Activated CD4-positive, alpha-beta T cell treated with anti-CD3 and anti-CD28 coated beads for 1 hour (primary cell): ENCODE data around the gene SERPINA10.
"Not testable (repeated sequence)": the region's sequence is repeated elsewhere in the genome, so short reads cannot be mapped to it uniquely, and the experiment has no call there.

Source experiments
- DNase-seq: peaks from one replicate; pipeline ENCODE4 v3.0.0-alpha.2; 2020

SERPINA10 gene

GRCh38 chr14:94278731-94279130 is 14.3 kb downstream of the SERPINA10 start:
- DNase-seq = no peak

GRCh38 chr14:94276898-94277561 is 16.0 kb downstream of the SERPINA10 start:
- DNase-seq = not testable (repeated sequence)

GRCh38 chr14:94269156-94269555 is 23.9 kb downstream of the SERPINA10 start:
- DNase-seq = no peak

GRCh38 chr14:94268582-94268981 is 24.5 kb downstream of the SERPINA10 start:
- not testable (repeated sequence) for DNase-seq

GRCh38 chr14:94267352-94267751 is 25.7 kb downstream of the SERPINA10 start:
- no peak for DNase-seq

- not testable (repeated sequence) for DNase-seq
These were observed 28.9 kb downstream of the SERPINA10 start for GRCh38 chr14:94264195-94264594.

GRCh38 chr14:94244182-94244581 is 48.9 kb downstream of the SERPINA10 start:
- DNase-seq = no peak

GRCh38 chr14:94239406-94239805 is 53.7 kb downstream of the SERPINA10 start:
- DNase-seq = no peak

- DNase-seq = no peak
These were observed 55.1 kb downstream of the SERPINA10 start for GRCh38 chr14:94237983-94238382.

GRCh38 chr14:94237046-94237445 is 56.0 kb downstream of the SERPINA10 start:
- no peak for DNase-seq
